ENCODE data around the gene HTR5A.

HTR5A gene

GRCh38 chr7:155073922-155074321, 3.8 kb downstream of the HTR5A start:
- no peak overlapping the region for H3K27ac ChIP-seq (ENCODE audit: insufficient read depth, low read depth, low read length, poor library complexity, severe bottlenecking)
- H3K36me3 ChIP-seq (ENCODE audit: control insufficient read depth, insufficient read depth, low read length): no peaks in the 10 kb centered on the region
- no peaks in the 10 kb centered on the region for H3K4me1 ChIP-seq (ENCODE audit: control insufficient read depth, insufficient read depth, low read length)
- no peak overlapping the region for H3K4me3 ChIP-seq (ENCODE audit: insufficient read depth, low read depth, low read length)
- H3K27me3 ChIP-seq (ENCODE audit: control insufficient read depth, insufficient read depth, low read length, poor library complexity, severe bottlenecking): peaks cover 29% of the 10 kb centered on the region
- H3K9me3 ChIP-seq (ENCODE audit: control insufficient read depth, low read length): no peaks in the 10 kb centered on the region

GRCh38 chr7:155084021-155084420, 13.9 kb downstream of the HTR5A start:
- 90 to 93% methylated on average over 14 of the region's 14 CpGs for WGBS, 2 experiments
- H3K4me1 ChIP-seq (ENCODE audit: control insufficient read depth, insufficient read depth, low read length): no peaks in the 10 kb centered on the region
- no peak overlapping the region for H3K27ac ChIP-seq (ENCODE audit: insufficient read depth, low read depth, low read length, poor library complexity, severe bottlenecking)
- H3K36me3 ChIP-seq (ENCODE audit: control insufficient read depth, insufficient read depth, low read length): no peaks in the 10 kb centered on the region
- H3K4me3 ChIP-seq (ENCODE audit: insufficient read depth, low read depth, low read length): no peak overlapping the region
- no peaks in the 10 kb centered on the region for H3K9me3 ChIP-seq (ENCODE audit: control insufficient read depth, low read length)
- no peaks in the 10 kb centered on the region for H3K27me3 ChIP-seq (ENCODE audit: control insufficient read depth, insufficient read depth, low read length, poor library complexity, severe bottlenecking)

GRCh38 chr7:155084969-155085368, 14.8 kb downstream of the HTR5A start:
- WGBS, 2 experiments: 87 to 88% methylated on average over 5 of the region's 5 CpGs
- H3K27me3 ChIP-seq (ENCODE audit: control insufficient read depth, insufficient read depth, low read length, poor library complexity, severe bottlenecking): no peaks in the 10 kb centered on the region
- H3K4me1 ChIP-seq (ENCODE audit: control insufficient read depth, insufficient read depth, low read length): no peaks in the 10 kb centered on the region
- no peaks in the 10 kb centered on the region for H3K36me3 ChIP-seq (ENCODE audit: control insufficient read depth, insufficient read depth, low read length)
- H3K9me3 ChIP-seq (ENCODE audit: control insufficient read depth, low read length): no peaks in the 10 kb centered on the region
- no peak overlapping the region for H3K27ac ChIP-seq (ENCODE audit: insufficient read depth, low read depth, low read length, poor library complexity, severe bottlenecking)
- no peak overlapping the region for H3K4me3 ChIP-seq (ENCODE audit: insufficient read depth, low read depth, low read length)

- no peaks in the 10 kb centered on the region for H3K9me3 ChIP-seq (ENCODE audit: control insufficient read depth, low read length)
- H3K27ac ChIP-seq (ENCODE audit: insufficient read depth, low read depth, low read length, poor library complexity, severe bottlenecking): no peak overlapping the region
- no peaks in the 10 kb centered on the region for H3K36me3 ChIP-seq (ENCODE audit: control insufficient read depth, insufficient read depth, low read length)
- no peak overlapping the region for H3K4me3 ChIP-seq (ENCODE audit: insufficient read depth, low read depth, low read length)
- WGBS, 2 experiments: 92 to 97% methylated on average over 4 of the region's 4 CpGs
- no peaks in the 10 kb centered on the region for H3K27me3 ChIP-seq (ENCODE audit: control insufficient read depth, insufficient read depth, low read length, poor library complexity, severe bottlenecking)
- H3K4me1 ChIP-seq (ENCODE audit: control insufficient read depth, insufficient read depth, low read length): no peaks in the 10 kb centered on the region
Observed at GRCh38 chr7:155090684-155091083, 20.6 kb downstream of the HTR5A start.

- Histone ChIP-seq H3K9me3 (ENCODE audit: control insufficient read depth, low read length) (no peaks in the 10 kb centered on the region), H3K4me1 (ENCODE audit: control insufficient read depth, insufficient read depth, low read length) (no peaks in the 10 kb centered on the region), H3K4me3 (ENCODE audit: insufficient read depth, low read depth, low read length) (no peak overlapping the region), H3K27ac (ENCODE audit: insufficient read depth, low read depth, low read length, poor library complexity, severe bottlenecking) (no peak overlapping the region), H3K36me3 (ENCODE audit: control insufficient read depth, insufficient read depth, low read length) (no peaks in the 10 kb centered on the region), H3K27me3 (ENCODE audit: control insufficient read depth, insufficient read depth, low read length, poor library complexity, severe bottlenecking) (no peaks in the 10 kb centered on the region)
- WGBS, 2 experiments: 83 to 94% methylated on average over 2 of the region's 2 CpGs
Observed at GRCh38 chr7:155093596-155093995, 23.5 kb downstream of the HTR5A start.

- Histone ChIP-seq H3K36me3 (ENCODE audit: control insufficient read depth, insufficient read depth, low read length) (no peaks in the 10 kb centered on the region), H3K4me1 (ENCODE audit: control insufficient read depth, insufficient read depth, low read length) (no peaks in the 10 kb centered on the region), H3K27ac (ENCODE audit: insufficient read depth, low read depth, low read length, poor library complexity, severe bottlenecking) (no peak overlapping the region), H3K4me3 (ENCODE audit: insufficient read depth, low read depth, low read length) (no peak overlapping the region), H3K27me3 (ENCODE audit: control insufficient read depth, insufficient read depth, low read length, poor library complexity, severe bottlenecking) (no peaks in the 10 kb centered on the region), H3K9me3 (ENCODE audit: control insufficient read depth, low read length) (no peaks in the 10 kb centered on the region)
- 82 to 83% methylated on average over 3 to 6 of the region's 6 CpGs for WGBS, 2 experiments
Observed at GRCh38 chr7:155094636-155095135, 24.6 kb downstream of the HTR5A start.

GRCh38 chr7:155097338-155097737, 27.2 kb downstream of the HTR5A start:
- no peaks in the 10 kb centered on the region for H3K4me1 ChIP-seq (ENCODE audit: control insufficient read depth, insufficient read depth, low read length)
- no peaks in the 10 kb centered on the region for H3K9me3 ChIP-seq (ENCODE audit: control insufficient read depth, low read length)
- no peak overlapping the region for H3K4me3 ChIP-seq (ENCODE audit: insufficient read depth, low read depth, low read length)
- no peak overlapping the region for H3K27ac ChIP-seq (ENCODE audit: insufficient read depth, low read depth, low read length, poor library complexity, severe bottlenecking)
- H3K36me3 ChIP-seq (ENCODE audit: control insufficient read depth, insufficient read depth, low read length): no peaks in the 10 kb centered on the region
- H3K27me3 ChIP-seq (ENCODE audit: control insufficient read depth, insufficient read depth, low read length, poor library complexity, severe bottlenecking): no peaks in the 10 kb centered on the region
- WGBS, 2 experiments: 71 to 80% methylated on average over 3 of the region's 3 CpGs

GRCh38 chr7:155103839-155104238, 33.7 kb downstream of the HTR5A start:
- WGBS, 2 experiments: 82 to 88% methylated on average over 4 of the region's 4 CpGs

GRCh38 chr7:155104913-155105312, 34.8 kb downstream of the HTR5A start:
- H3K4me3 ChIP-seq (ENCODE audit: insufficient read depth, low read depth, low read length): no peak overlapping the region
- H3K27ac ChIP-seq (ENCODE audit: insufficient read depth, low read depth, low read length, poor library complexity, severe bottlenecking): no peak overlapping the region
- H3K27me3 ChIP-seq (ENCODE audit: control insufficient read depth, insufficient read depth, low read length, poor library complexity, severe bottlenecking): peaks cover 3% of the 10 kb centered on the region
- H3K4me1 ChIP-seq (ENCODE audit: control insufficient read depth, insufficient read depth, low read length): peaks cover 27% of the 10 kb centered on the region
- no peaks in the 10 kb centered on the region for H3K9me3 ChIP-seq (ENCODE audit: control insufficient read depth, low read length)
- no peaks in the 10 kb centered on the region for H3K36me3 ChIP-seq (ENCODE audit: control insufficient read depth, insufficient read depth, low read length)
- WGBS, 2 experiments: 87 to 95% methylated on average over 6 of the region's 7 CpGs

More at GRCh38 chr7:155103839-155104238, 33.7 kb downstream of the HTR5A start:
- no peak overlapping the region for H3K27ac ChIP-seq (ENCODE audit: insufficient read depth, low read depth, low read length, poor library complexity, severe bottlenecking)
- H3K36me3 ChIP-seq (ENCODE audit: control insufficient read depth, insufficient read depth, low read length): no peaks in the 10 kb centered on the region
- H3K9me3 ChIP-seq (ENCODE audit: control insufficient read depth, low read length): no peaks in the 10 kb centered on the region
- H3K4me1 ChIP-seq (ENCODE audit: control insufficient read depth, insufficient read depth, low read length): peaks cover 21% of the 10 kb centered on the region
- H3K4me3 ChIP-seq (ENCODE audit: insufficient read depth, low read depth, low read length): no peak overlapping the region
- H3K27me3 ChIP-seq (ENCODE audit: control insufficient read depth, insufficient read depth, low read length, poor library complexity, severe bottlenecking): peaks cover 2% of the 10 kb centered on the region

GRCh38 chr7:155106356-155106755, 36.2 kb downstream of the HTR5A start:
- peaks cover 3% of the 10 kb centered on the region for H3K27me3 ChIP-seq (ENCODE audit: control insufficient read depth, insufficient read depth, low read length, poor library complexity, severe bottlenecking)
- no peaks in the 10 kb centered on the region for H3K36me3 ChIP-seq (ENCODE audit: control insufficient read depth, insufficient read depth, low read length)
- H3K9me3 ChIP-seq (ENCODE audit: control insufficient read depth, low read length): no peaks in the 10 kb centered on the region
- 94 to 96% methylated on average over 4 to 5 of the region's 5 CpGs for WGBS, 2 experiments
- H3K4me3 ChIP-seq (ENCODE audit: insufficient read depth, low read depth, low read length): no peak overlapping the region
- no peak overlapping the region for H3K27ac ChIP-seq (ENCODE audit: insufficient read depth, low read depth, low read length, poor library complexity, severe bottlenecking)
- peaks cover 27% of the 10 kb centered on the region for H3K4me1 ChIP-seq (ENCODE audit: control insufficient read depth, insufficient read depth, low read length)

- Histone ChIP-seq H3K27me3 (ENCODE audit: control insufficient read depth, insufficient read depth, low read length, poor library complexity, severe bottlenecking) (peaks cover 3% of the 10 kb centered on the region), H3K4me3 (ENCODE audit: insufficient read depth, low read depth, low read length) (no peak overlapping the region), H3K9me3 (ENCODE audit: control insufficient read depth, low read length) (no peaks in the 10 kb centered on the region), H3K4me1 (ENCODE audit: control insufficient read depth, insufficient read depth, low read length) (peaks cover 27% of the 10 kb centered on the region), H3K27ac (ENCODE audit: insufficient read depth, low read depth, low read length, poor library complexity, severe bottlenecking) (no peak overlapping the region), H3K36me3 (ENCODE audit: control insufficient read depth, insufficient read depth, low read length) (no peaks in the 10 kb centered on the region)
- 67 to 79% methylated on average over 4 of the region's 4 CpGs for WGBS, 2 experiments
Observed at GRCh38 chr7:155107126-155107525, 37.0 kb downstream of the HTR5A start.
